Naive thymus-derived CD8-positive, alpha-beta T cell (primary cell): ENCODE measurements around the gene PLEKHM3. TPM values are rescaled to one million over a fixed set of nuclear protein-coding genes. Genes with fewer than 3 reads are reported as not detected.

ENCODE experiments used
- ATAC-seq, 2 donors: fragments of 150-1000 bp; cut with Tn5 transposase in 1 of 2; sonication (Bioruptor Pico), chemical (Tn5 transposase) in 1 of 2; 1 replicate in 1 of 2; 2 replicates in 1 of 2; pipeline ENCODE4 v1.10.0; 2021; ENCODE audit warnings: mild to moderate bottlenecking in 2 of 2, moderate library complexity in 2 of 2
- POLR2A ChIA-PET: fragments of 350-600 bp; sonication (Branson Sonifier 250); formaldehyde crosslinking; loops from one replicate; lab custom pipeline; 2021; ENCODE audit warnings: antibody characterized with exemption; lab: Charles Lee
- DNase-seq, 10 donors: peaks; one replicate each; pipeline versions ENCODE4 v3.0.0 to v3.0.0-alpha.2; 2020 to 2022
- H3K27ac Mint-ChIP-seq, 10 donors: one replicate each; pipeline ENCODE4 v1.8.0; 2020 to 2022; ENCODE audit warnings: mild to moderate bottlenecking in 10 of 10, mixed read lengths in 10 of 10, moderate library complexity in 4 of 10, inconsistent platforms in 1 of 10
- H3K27me3 Mint-ChIP-seq, 5 donors: one replicate each; pipeline ENCODE4 v1.8.0; 2021 to 2022; ENCODE audit warnings: mixed read lengths in 5 of 5
- H3K36me3 Mint-ChIP-seq, 3 donors: one replicate each; pipeline ENCODE4 v1.8.0; 2020 to 2022; ENCODE audit warnings: mixed read lengths in 3 of 3, mild to moderate bottlenecking in 2 of 3, inconsistent platforms in 1 of 3
- H3K4me1 Mint-ChIP-seq, 4 donors: one replicate each; pipeline ENCODE4 v1.8.0; 2021 to 2022; ENCODE audit warnings: mixed read lengths in 4 of 4
- H3K4me3 Mint-ChIP-seq, 10 donors: one replicate each; pipeline ENCODE4 v1.8.0; 2020 to 2022; ENCODE audit warnings: mild to moderate bottlenecking in 10 of 10, mixed read lengths in 10 of 10, moderate library complexity in 6 of 10, inconsistent platforms in 1 of 10
- H3K9me3 Mint-ChIP-seq, 9 donors: one replicate each; pipeline ENCODE4 v1.8.0; 2020 to 2022; ENCODE audit warnings: mixed read lengths in 9 of 9, mild to moderate bottlenecking in 3 of 9, inconsistent platforms in 1 of 9, moderate library complexity in 1 of 9
- polyA plus RNA-seq, 3 donors: library from polyadenylated mRNA; unstranded; fragments of 300-500 nt; fragmentation: Illumina TruSeq; gene quantifications; one replicate each; pipeline ENCODE4 v1.2.3, GENCODE V29; 2021
- total RNA-seq, 8 experiments: library from RNA in 2 of 8; stranded (reverse) in 2 of 8; gene quantifications; one replicate each; pipeline ENCODE4 v1.2.3 and lab custom pipeline; 2021 to 2026

Gene PLEKHM3
- 10 to 100 TPM; 13.7 to 16.5 TPM for total RNA-seq
- polyA plus RNA-seq, result 1 to 10 TPM; 2.5 to 3.4 (median 3.4) TPM
- total RNA-seq (lab: John Stamatoyannopoulos, UW), result 8.1 to 34.4 (median 22.5) reads per million in 6 experiments

GRCh38 chr2:208025037-208025813, at the start of gene PLEKHM3:
Gene PLEKHM3, minus strand, starts transcription at chr2:208025527. Its CDS starts 23,888 bp downstream, at chr2:208001639.
- Mint-ChIP-seq H3K27me3 (no peaks in the 10 kb centered on the region), H3K27ac (peak within 1 kb of the TSS; percentile 91 to 99 (median 95)), H3K36me3 (peaks cover 0 to 5% (median 3%) of the 10 kb centered on the region in 3 donors), H3K4me1 (peaks cover 8 to 42% (median 31%) of the 10 kb centered on the region in 4 donors), H3K4me3 (peak within 1 kb of the TSS; percentile 89 to 98 (median 94)), H3K9me3 (no peaks in the 10 kb centered on the region)
- ATAC-seq, result peak; percentile 77 to 83
- POLR2A ChIA-PET, result interaction anchor here (1.2 to 3.3 kb wide), 4 partner anchors 314 to 1939 kb away, joined by 3 to 27 read pairs (median 8); partner anchors contain the start of genes CCNYL1, CREB1, INO80D and METTL21A
- peak; percentile 30 to 78 (median 62) for DNase-seq

DNA sequence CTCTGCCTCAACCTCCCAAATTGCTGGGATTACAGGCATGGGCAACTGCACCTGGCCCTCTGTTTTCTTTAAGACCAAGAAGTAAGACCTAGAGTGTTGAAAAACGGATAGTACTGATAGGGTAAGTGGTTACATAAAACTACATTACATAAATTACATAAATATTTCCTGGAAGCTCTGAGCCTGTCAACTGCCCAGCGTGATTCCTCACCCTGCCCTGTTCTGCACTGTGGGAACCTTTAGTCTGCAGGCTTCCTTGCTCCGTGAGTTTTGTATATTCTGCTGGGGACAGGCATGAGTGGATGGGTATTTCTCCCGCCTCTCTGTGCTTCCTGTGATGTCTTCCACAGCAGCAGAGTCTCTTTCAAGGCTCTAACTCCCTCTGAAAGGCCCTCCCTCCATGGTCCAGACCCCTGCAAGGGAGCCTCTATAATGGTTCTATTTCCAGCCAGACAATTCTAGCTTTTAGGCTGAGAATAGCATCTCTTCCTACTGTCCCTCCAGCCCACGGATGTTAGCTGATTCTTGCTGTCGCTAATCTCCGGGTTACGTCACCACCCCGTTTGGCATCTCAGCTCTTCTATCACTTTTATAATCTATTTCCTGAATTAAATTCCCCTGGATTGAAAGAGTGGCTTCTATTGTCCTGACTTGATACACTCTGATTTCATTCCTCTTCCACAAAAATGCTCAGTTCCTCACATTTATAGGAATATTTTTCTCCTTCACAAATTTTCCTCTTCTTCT, 49.5 kb upstream of the PLEKHM3 start:
- H3K4me1 Mint-ChIP-seq, result no peaks in the 10 kb centered on the region
- ATAC-seq (no peak), DNase-seq (no peak)
- H3K36me3 Mint-ChIP-seq, result no peaks in the 10 kb centered on the region
- peaks cover 6 to 33% (median 21%) of the 10 kb centered on the region in 5 donors for H3K27me3 Mint-ChIP-seq
- H3K4me3 Mint-ChIP-seq, result no peak overlapping the region
- peaks cover 0 to 5% (median 0%) of the 10 kb centered on the region in 9 donors for H3K9me3 Mint-ChIP-seq
- no peak overlapping the region for H3K27ac Mint-ChIP-seq
- POLR2A ChIA-PET, result no interaction called here

DNA sequence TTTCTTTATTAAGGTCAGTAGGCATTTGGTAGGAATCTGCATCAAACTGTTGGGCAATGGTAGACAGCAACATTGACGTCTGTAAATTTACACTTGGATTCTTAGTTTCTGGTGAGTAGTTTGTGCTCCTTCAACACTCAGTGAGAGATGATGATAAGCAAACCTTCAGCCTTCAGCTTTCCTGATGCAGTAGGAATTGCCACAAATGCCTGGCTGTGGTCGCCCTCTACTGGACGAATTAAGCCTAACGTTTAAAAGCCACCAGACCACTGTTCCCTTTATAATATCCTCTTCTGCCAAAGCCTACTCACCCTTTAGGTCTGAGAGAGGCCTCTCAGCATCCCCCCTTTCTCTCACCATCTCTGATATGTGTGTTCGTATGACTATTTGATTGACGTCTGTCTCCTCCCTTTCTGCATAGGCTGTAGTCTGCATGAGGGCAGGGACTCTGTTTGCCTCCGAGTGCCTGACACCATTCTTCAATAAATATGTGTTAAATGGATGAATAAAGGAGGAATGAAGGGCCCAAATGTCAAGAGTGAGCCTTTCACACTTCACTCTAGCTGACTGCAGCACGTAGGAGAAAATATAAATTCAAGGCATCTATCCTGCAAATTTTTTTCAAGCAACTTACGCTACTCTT, 47.0 kb upstream of the PLEKHM3 start:
- peak; percentile 13 to 74 (median 50) for DNase-seq
- no peaks in the 10 kb centered on the region for H3K4me1 Mint-ChIP-seq
- no peak overlapping the region for H3K27ac Mint-ChIP-seq
- no peaks in the 10 kb centered on the region for H3K9me3 Mint-ChIP-seq
- H3K4me3 Mint-ChIP-seq, result no peak overlapping the region
- POLR2A ChIA-PET, result no interaction called here
- no peaks in the 10 kb centered on the region for H3K36me3 Mint-ChIP-seq
- ATAC-seq, result peak; percentile 63 to 68
- H3K27me3 Mint-ChIP-seq, result peaks cover under 1 to 23% (median 6%) of the 10 kb centered on the region in 5 donors

DNA sequence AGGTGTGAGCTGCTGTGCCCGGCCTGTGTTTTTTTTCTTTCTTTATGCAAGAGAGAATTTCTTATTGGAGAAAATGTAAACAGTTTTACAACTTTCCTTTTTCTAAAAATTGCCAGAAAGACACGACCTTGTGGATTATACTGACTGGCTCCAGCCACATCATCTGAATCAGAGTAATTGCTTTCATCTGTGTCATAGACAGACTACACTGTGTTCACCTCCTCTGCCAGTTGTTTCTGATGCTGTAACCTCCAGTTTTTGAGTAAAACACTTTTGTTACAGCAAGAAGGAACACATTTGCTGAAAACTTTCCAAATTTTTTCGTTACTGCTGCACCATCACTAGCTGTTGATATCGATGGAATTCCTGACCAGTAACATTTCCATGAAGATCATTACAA, 43.9 kb upstream of the PLEKHM3 start:
- H3K36me3 Mint-ChIP-seq, result no peaks in the 10 kb centered on the region
- no peak overlapping the region for H3K4me3 Mint-ChIP-seq
- ATAC-seq, result no peak
- no peak overlapping the region for H3K27ac Mint-ChIP-seq
- DNase-seq, result no peak
- no peaks in the 10 kb centered on the region for H3K9me3 Mint-ChIP-seq
- POLR2A ChIA-PET, result no interaction called here
- H3K4me1 Mint-ChIP-seq, result no peaks in the 10 kb centered on the region
- peaks cover 0 to 7% (median 0%) of the 10 kb centered on the region in 5 donors for H3K27me3 Mint-ChIP-seq

GRCh38 chr2:208066016-208066415, 40.7 kb upstream of the PLEKHM3 start:
- Mint-ChIP-seq H3K27me3 (peaks cover 0 to 10% (median 6%) of the 10 kb centered on the region in 5 donors), H3K9me3 (no peaks in the 10 kb centered on the region), H3K4me1 (no peaks in the 10 kb centered on the region), H3K4me3 (no peak overlapping the region), H3K27ac (no peak overlapping the region), H3K36me3 (no peaks in the 10 kb centered on the region)
- ATAC-seq, result no peak
- POLR2A ChIA-PET, result no interaction called here
- no peak for DNase-seq

- Mint-ChIP-seq H3K36me3 (no peaks in the 10 kb centered on the region), H3K9me3 (no peaks in the 10 kb centered on the region), H3K4me3 (no peak overlapping the region), H3K27ac (no peak overlapping the region), H3K27me3 (peaks cover 0 to 12% (median 6%) of the 10 kb centered on the region in 5 donors), H3K4me1 (no peaks in the 10 kb centered on the region)
- ATAC-seq, result no peak
- DNase-seq, result no peak
- POLR2A ChIA-PET, result interaction anchor here (0.8 kb wide), 1 partner anchor 585 kb away, joined by 3 read pairs; no protein-coding TSS in a partner anchor
Measured at GRCh38 chr2:208065476-208065875, 40.1 kb upstream of the PLEKHM3 start.

GRCh38 chr2:208064220-208064961, 39.1 kb upstream of the PLEKHM3 start:
- DNase-seq, result no peak
- Mint-ChIP-seq H3K27ac (no peak overlapping the region), H3K4me3 (no peak overlapping the region), H3K27me3 (peaks cover 0 to 12% (median 8%) of the 10 kb centered on the region in 5 donors), H3K4me1 (no peaks in the 10 kb centered on the region), H3K36me3 (no peaks in the 10 kb centered on the region), H3K9me3 (no peaks in the 10 kb centered on the region)
- POLR2A ChIA-PET, result no interaction called here
- ATAC-seq, result no peak

DNA sequence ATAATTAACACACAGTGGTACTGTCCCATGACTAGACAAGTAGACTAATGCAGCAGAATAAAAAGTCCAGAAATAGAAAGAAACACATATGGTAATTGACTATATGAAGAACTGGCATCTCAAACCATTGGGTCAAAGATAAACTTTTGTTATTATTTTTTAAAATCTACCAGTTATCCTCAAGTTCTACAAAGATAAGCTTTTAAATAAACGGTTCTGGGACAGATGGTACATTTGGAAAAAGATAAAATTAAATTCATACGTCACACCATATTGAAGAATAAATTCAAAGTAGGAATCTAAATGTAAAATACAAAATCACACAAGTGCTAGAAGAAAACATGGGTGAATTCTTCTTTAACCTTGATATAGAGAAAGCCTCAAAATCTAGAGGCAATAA, 37.6 kb upstream of the PLEKHM3 start:
- no peak for ATAC-seq
- Mint-ChIP-seq H3K27ac (no peak overlapping the region), H3K9me3 (no peaks in the 10 kb centered on the region), H3K27me3 (peaks cover 0 to 12% (median 8%) of the 10 kb centered on the region in 5 donors), H3K4me3 (no peak overlapping the region), H3K4me1 (no peaks in the 10 kb centered on the region), H3K36me3 (no peaks in the 10 kb centered on the region)
- POLR2A ChIA-PET, result no interaction called here
- no peak for DNase-seq

- ATAC-seq (no peak), DNase-seq (peak in 4 of 10 donors; percentile 3 to 19 (median 6))
- Mint-ChIP-seq H3K36me3 (no peaks in the 10 kb centered on the region), H3K27me3 (peaks cover 0 to 12% (median 8%) of the 10 kb centered on the region in 5 donors), H3K9me3 (no peaks in the 10 kb centered on the region), H3K4me1 (no peaks in the 10 kb centered on the region), H3K27ac (peak overlapping the region in 1 of 10 donors; percentile 13), H3K4me3 (no peak overlapping the region)
- POLR2A ChIA-PET, result no interaction called here
Measured at GRCh38 chr2:208062113-208062512, 36.8 kb upstream of the PLEKHM3 start.

- H3K4me1 Mint-ChIP-seq, result no peaks in the 10 kb centered on the region
- POLR2A ChIA-PET, result no interaction called here
- no peak overlapping the region for H3K4me3 Mint-ChIP-seq
- H3K27ac Mint-ChIP-seq, result peak overlapping the region in 1 of 10 donors; percentile 29
- no peaks in the 10 kb centered on the region for H3K36me3 Mint-ChIP-seq
- H3K9me3 Mint-ChIP-seq, result no peaks in the 10 kb centered on the region
- ATAC-seq, result no peak
- no peak for DNase-seq
- peaks cover 0 to 15% (median 8%) of the 10 kb centered on the region in 5 donors for H3K27me3 Mint-ChIP-seq
Measured at GRCh38 chr2:208057108-208057507, 31.8 kb upstream of the PLEKHM3 start.

GRCh38 chr2:208049441-208049840, 24.1 kb upstream of the PLEKHM3 start:
- Mint-ChIP-seq H3K36me3 (no peaks in the 10 kb centered on the region), H3K27ac (no peak overlapping the region), H3K9me3 (no peaks in the 10 kb centered on the region), H3K4me3 (no peak overlapping the region), H3K4me1 (no peaks in the 10 kb centered on the region), H3K27me3 (peaks cover 4 to 16% (median 11%) of the 10 kb centered on the region in 5 donors)
- DNase-seq (no peak), ATAC-seq (no peak)
- POLR2A ChIA-PET, result interaction anchor here (0.5 kb wide), 1 partner anchor 9 kb away, joined by 9 read pairs; no protein-coding TSS in a partner anchor

DNA sequence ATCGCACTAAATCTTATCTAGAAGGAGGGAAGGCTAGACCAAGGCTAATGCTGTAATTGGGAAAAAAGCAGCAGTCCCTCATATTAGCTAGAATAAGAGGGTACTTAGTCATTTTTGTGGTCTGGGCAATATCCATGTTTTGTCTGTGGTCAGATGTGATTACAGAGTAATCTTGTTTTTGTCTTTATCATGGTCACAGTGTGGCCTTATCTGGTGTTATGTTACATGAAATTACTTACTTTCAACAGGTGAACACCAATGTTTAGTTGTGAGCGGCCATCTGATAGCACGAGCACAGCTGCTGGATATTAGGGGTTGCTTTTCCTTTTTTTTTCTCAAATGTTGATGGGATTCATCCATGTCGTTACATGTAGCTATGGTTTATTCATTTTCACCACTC, 23.7 kb upstream of the PLEKHM3 start:
- Mint-ChIP-seq H3K9me3 (no peaks in the 10 kb centered on the region), H3K27me3 (peaks cover 4 to 16% (median 11%) of the 10 kb centered on the region in 5 donors), H3K4me3 (no peak overlapping the region), H3K36me3 (no peaks in the 10 kb centered on the region), H3K4me1 (no peaks in the 10 kb centered on the region), H3K27ac (no peak overlapping the region)
- ATAC-seq, result no peak
- POLR2A ChIA-PET, result interaction anchor here (0.5 kb wide), 1 partner anchor 9 kb away, joined by 9 read pairs; no protein-coding TSS in a partner anchor
- DNase-seq, result no peak
